ENCODE results near the gene MGRN1.

DNA sequence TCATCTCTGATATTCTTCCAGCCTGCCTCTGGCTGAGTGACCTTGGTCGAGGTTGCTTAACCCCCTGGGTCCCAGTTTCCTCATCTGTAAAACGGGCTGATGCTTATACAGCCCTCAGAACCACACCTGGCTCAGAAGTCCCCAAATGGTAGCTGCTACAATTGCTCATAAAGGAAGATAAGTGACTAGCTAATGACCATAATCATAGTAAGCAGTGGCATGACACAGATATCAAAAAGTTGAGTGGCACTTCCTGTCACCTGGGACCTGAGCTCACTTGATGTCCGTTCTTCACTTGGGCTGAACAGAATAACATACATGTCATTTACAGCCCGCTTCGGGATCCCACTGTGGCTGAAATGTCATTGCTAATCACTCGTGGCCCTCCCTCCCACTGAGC is 1.8 kb downstream of the MGRN1 start:
- TF ChIP-seq POLR2A (IDR thresholded peaks at IDR 0.05) (no peak), CTCF (IDR thresholded peaks at IDR 0.05) (no peak)

All from testis (tissue), 2 donors.